HEK293 (cell line): ENCODE data around the gene PLEKHA7.
"Not testable (repeated sequence)": the region's sequence is repeated elsewhere in the genome, so short reads cannot be mapped to it uniquely, and the experiment has no call there.

Source experiments
- CTCF ChIP-seq: fragments of 450-650 bp; formaldehyde crosslinking; IDR thresholded peaks from 2 replicates; pipeline ENCODE4 v1.5.1; 2016; ENCODE audit warnings: missing biosample characterization, missing genetic modification characterization
- SALL2 ChIP-seq: fragments of 450-650 bp; formaldehyde crosslinking; IDR thresholded peaks from 2 replicates; pipeline ENCODE4 v1.5.0; 2017; ENCODE audit warnings: missing biosample characterization, mild to moderate bottlenecking, missing genetic modification characterization, borderline replicate concordance
- ZBTB48 ChIP-seq: fragments of 450-650 bp; formaldehyde crosslinking; IDR thresholded peaks from 2 replicates; pipeline ENCODE4 v1.5.1; 2016; ENCODE audit warnings: missing biosample characterization, missing genetic modification characterization
- ZNF501 ChIP-seq: fragments of 450-650 bp; formaldehyde crosslinking; IDR thresholded peaks from 2 replicates; pipeline ENCODE4 v1.5.1; 2016; ENCODE audit warnings: missing biosample characterization, missing genetic modification characterization
- ZNF776 ChIP-seq: fragments of 450-650 bp; formaldehyde crosslinking; IDR thresholded peaks from 2 replicates; pipeline ENCODE4 v1.5.0; 2017; ENCODE audit warnings: missing biosample characterization, missing genetic modification characterization, borderline replicate concordance
- TF ChIP-seq, protein P1 (sequence below): fragments of 450-650 bp; formaldehyde crosslinking; IDR thresholded peaks from 2 replicates; pipeline ENCODE4 v1.5.1; 2016; ENCODE audit warnings: missing biosample characterization, missing genetic modification characterization

DNA sequence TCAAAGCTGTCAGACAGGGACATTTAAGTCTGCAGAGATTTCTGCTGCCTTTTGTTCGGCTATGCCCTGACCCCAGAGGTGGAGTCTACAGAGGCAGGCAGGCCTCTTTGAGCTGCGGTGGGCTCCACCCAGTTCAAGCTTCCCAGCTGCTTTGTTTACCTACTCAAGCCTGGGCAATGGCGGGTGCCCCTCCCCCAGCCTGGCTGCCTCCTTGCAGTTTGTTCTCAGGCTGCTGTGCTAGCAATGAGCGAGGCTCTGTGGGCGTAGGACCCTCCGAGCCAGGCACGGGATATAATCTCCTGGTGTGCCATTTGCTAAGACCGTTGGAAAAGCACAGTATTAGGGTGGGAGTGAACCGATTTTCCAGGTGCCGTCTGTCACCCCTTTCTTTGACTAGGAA lies 19.8 kb upstream of the PLEKHA7 start:
- TF ChIP-seq CTCF, SALL2, ZBTB48, ZNF776, ZNF501 (tag by site-specific recombination): not testable (repeated sequence)
- TF ChIP-seq, protein P1, sequence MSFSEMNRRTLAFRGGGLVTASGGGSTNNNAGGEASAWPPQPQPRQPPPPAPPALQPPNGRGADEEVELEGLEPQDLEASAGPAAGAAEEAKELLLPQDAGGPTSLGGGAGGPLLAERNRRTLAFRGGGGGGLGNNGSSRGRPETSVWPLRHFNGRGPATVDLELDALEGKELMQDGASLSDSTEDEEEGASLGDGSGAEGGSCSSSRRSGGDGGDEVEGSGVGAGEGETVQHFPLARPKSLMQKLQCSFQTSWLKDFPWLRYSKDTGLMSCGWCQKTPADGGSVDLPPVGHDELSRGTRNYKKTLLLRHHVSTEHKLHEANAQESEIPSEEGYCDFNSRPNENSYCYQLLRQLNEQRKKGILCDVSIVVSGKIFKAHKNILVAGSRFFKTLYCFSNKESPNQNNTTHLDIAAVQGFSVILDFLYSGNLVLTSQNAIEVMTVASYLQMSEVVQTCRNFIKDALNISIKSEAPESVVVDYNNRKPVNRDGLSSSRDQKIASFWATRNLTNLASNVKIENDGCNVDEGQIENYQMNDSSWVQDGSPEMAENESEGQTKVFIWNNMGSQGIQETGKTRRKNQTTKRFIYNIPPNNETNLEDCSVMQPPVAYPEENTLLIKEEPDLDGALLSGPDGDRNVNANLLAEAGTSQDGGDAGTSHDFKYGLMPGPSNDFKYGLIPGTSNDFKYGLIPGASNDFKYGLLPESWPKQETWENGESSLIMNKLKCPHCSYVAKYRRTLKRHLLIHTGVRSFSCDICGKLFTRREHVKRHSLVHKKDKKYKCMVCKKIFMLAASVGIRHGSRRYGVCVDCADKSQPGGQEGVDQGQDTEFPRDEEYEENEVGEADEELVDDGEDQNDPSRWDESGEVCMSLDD (tag by site-specific recombination), result not testable (repeated sequence)
